Esophagus muscularis mucosa (tissue), 3 donors: ENCODE results near the gene COL25A1.

Source experiments
- POLR2A ChIP-seq: fragments of 450-650 bp; IDR thresholded peaks from one replicate; pipeline ENCODE4 v1.6.1; 2017; ENCODE audit warnings: antibody characterized with exemption, moderate library complexity, mild to moderate bottlenecking, low read depth
- TF ChIP-seq, protein P1 (sequence below), 3 experiments: fragments of 200-600 bp in 2 of 3; fragments of 450-650 bp in 1 of 3; sonication (generic) in 2 of 3; IDR thresholded peaks; one replicate each; pipeline ENCODE4 v1.5.1; 2017 to 2019; ENCODE audit warnings: antibody characterized with exemption in 3 of 3, mild to moderate bottlenecking in 2 of 3, moderate library complexity in 1 of 3

GRCh38 chr4:108946237-108946636 is 356.2 kb downstream of the COL25A1 start:
- TF ChIP-seq, protein P1, sequence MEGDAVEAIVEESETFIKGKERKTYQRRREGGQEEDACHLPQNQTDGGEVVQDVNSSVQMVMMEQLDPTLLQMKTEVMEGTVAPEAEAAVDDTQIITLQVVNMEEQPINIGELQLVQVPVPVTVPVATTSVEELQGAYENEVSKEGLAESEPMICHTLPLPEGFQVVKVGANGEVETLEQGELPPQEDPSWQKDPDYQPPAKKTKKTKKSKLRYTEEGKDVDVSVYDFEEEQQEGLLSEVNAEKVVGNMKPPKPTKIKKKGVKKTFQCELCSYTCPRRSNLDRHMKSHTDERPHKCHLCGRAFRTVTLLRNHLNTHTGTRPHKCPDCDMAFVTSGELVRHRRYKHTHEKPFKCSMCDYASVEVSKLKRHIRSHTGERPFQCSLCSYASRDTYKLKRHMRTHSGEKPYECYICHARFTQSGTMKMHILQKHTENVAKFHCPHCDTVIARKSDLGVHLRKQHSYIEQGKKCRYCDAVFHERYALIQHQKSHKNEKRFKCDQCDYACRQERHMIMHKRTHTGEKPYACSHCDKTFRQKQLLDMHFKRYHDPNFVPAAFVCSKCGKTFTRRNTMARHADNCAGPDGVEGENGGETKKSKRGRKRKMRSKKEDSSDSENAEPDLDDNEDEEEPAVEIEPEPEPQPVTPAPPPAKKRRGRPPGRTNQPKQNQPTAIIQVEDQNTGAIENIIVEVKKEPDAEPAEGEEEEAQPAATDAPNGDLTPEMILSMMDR (IDR thresholded peaks at IDR 0.05) = no peak
- no peak for TF ChIP-seq POLR2A
